Stimulated activated CD8-positive, alpha-beta memory T cell treated with anti-CD3 and anti-CD28 coated beads, Interleukin-7, amount 100 ng/mL, for 4 hours (primary cell): ENCODE measurements around the gene HDAC4.
"Not testable (repeated sequence)": the region's sequence is repeated elsewhere in the genome, so short reads cannot be mapped to it uniquely, and the experiment has no call there.

ENCODE experiments used
- DNase-seq, 2 donors: peaks; one replicate each; pipeline ENCODE4 v3.0.0-alpha.2; 2020; ENCODE audit warnings: low read depth in 2 of 2

HDAC4 gene

DNA sequence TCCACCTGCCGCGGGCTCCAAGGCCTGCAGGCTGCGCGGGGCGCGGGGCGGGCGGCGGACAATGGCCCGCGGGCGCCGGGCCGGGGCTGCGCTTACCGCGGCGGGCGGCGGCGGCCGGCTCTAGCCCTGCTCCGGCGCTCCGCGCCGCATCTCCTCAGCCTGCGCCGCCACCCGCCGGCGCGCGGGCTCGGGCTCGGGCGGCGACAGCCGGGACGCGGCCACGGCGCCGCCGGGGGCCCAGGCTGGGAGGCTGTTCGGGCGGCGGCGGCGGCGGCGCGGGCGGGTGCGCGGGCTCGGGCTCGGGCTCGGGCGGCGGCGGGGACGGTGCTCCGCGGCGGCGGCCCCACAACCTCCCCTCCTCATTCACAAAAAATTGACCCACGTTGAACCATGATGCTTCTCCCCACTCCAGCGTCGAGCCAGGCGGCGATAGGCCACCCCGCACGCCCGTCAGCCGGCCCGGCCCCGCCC, at the start of gene HDAC4:
TSS of gene HDAC4 (minus strand) at position 425 of the 471 bp plus-strand sequence. CDS start 48,321 bp downstream, outside the sequence.
- no peak for DNase-seq

DNA sequence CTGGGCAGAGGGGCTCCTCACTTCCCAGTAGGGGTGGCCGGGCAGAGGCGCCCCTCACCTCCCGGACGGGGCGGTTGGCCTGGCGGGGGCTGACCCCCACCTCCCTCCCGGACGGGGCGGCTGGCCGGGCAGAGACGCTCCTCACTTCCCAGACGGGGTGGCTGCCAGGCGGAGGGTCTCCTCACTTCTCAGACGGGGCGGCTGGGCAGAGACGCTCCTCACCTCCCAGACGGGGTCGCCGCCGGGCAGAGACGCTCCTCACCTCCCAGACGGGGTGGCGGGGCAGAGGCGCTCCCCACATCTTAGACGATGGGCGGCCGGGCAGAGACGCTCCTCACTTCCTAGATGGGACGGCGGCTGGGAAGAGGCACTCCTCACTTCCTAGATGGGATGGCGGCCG, 48.6 kb upstream of the HDAC4 start:
- DNase-seq: not testable (repeated sequence)

DNA sequence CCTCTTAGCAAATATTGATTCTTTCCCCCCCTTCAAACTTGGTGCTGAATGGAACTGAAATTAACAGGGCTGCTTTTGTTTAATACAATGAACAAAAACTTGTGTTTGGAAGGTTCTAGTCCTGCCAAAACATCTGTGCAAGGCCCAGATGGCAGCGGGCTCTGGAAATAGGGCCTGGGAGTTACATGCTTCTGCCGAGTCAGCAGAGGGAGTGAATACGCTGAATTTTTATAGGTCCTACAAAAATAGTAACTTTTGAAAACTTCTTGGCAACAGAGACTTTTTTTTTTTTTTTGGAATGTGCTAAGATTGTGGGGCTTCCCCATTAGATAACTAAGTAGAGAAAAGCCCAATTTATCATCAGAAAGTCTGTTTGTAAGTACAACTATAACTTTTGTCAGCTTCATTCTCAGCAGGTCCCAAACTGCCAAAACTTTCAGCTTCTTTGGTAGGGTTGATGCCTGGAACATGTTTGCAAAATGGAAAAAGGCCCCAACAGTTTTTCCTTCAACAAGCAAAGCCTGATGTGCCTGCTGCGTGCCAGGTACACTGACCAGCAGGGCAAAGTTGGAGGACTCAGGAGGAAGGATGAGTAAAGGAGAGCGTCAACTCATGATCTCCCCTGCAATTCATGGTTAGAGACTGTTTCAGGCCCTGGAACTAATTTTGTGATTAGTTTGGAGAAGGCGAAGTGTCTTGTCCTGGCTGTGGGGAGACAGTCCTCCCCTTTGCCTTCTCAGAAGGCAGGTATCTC, 45.1 kb upstream of the HDAC4 start:
- no peak for DNase-seq

DNA sequence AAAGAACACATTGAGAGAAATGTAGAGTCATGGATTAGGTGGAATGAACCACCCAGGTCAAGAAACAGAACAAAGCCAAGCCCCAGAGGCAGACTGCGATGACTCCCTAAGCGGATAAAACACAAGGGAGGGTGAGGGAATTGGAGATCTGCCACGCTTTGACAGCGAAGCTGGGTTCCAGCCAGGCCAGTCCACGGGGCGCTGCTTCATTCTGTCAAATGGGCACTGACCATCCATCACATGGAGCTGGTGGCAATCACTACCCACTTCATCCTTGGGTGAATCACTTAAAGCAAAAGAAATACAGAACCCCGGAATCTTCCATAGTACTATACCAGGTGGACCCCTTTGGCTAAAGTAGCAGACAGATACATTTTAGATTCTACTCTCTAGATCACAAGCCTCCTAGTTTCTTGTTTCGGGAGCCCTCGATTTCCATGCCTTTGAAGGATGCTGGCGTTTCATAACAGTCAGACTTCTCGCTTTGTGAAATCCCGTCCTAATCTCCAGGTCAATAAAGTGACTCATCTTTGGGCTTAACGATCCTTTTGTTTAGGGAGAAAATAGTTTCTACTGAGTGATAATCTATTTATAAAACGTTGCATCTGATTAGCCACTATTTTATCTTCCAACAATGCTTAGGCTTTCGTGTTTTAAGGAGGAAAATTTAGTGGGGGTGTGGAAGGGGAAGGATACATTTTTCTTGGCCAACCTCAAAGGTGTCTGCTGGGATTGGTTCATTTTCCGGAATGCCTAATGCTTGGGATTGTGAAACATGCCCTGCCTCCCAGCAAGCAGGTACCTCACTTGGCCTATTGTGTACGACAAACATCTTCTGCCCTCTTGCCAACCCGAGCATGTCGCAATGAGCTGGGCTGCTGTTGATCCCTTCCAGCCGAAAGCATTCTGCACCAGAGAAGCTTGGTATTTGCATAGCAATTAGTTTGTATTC, 44.1 kb upstream of the HDAC4 start:
- DNase-seq: no peak

DNA sequence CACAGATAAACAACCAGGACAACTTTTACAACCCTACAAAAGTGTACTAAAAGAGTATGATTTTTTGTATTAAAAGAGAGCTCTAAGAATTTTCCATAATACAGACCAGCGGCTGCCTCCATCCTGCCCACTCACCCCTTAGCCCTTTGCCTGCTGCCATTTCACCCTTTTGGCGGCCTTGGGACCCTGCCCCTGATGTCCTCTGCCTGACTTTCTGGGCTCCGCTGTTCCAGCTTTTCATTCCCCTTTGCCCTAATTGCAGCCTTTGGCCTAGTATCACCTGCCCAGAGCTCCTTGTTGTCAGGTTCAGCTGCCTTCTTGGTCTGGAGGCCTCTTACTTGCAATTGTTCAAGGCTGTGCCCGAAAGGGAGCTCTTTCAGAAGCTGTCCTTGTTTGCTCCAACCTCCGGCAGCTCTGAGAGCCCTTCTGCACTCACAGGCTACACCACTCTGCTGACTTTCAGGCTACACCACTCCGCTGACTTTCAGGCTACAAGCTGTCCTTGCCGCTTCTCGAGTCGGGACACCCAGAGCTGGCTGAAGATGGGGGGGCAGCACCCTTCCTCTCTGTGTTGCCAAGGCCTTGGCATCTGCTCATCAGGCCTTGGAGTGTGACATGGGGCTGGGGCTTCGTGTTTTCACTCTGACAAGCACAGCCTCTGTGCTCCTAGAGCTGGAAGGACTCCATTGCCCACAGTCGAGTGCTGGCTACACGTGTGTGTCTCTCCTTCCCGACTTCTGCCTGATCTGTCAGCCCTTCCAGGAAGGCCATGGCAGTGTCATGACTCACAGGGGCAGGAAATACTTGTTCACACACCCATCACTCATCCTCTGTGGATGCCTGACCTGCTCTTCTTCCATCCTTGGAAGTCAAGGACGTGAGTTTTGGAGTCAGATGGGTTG, 43.1 kb upstream of the HDAC4 start:
- no peak for DNase-seq

DNA sequence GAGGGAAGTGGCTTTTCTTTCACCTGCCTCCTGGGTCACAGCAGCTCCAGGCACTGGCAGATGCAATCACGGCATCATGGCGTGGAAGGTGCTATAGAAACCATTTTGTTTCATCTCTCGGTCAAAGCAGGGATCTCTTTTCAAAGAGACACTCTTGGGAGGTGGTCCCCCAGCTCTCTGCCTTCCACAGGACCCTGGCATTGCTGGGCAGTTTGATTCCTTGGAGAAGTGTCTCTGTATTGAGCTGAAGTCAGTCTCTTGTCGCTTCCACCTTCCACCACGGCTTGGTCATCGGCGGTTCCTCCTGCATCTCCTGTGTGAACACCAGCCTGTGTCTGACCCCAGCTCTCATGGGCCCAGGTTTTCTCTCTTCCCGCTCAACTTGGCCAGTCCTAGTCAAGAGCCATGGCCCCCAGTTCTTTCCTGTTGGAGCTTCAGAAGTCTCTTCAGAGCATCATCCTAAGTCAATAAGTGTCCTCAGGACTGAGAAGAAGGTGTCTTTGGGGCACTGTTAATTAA, 42.3 kb upstream of the HDAC4 start:
- DNase-seq: no peak

DNA sequence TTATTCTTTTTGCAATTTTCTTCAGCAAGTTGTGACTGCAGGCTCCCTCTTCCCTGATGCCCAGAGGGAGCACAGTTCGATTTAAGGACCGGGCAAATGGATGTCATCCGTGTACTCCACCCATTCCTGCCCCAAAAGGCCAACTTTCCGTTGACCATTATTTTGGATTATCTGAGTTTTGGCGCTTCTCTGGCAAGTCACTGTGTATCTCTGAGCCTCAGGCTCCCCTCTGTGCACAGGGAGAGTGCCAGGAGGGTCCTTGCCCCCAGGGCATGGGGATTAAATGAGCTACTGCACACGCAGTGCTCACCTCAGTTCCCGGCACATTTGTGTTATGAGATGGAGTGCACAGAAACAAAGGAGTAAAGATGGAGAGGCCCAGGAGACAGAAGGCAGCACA, 41.4 kb upstream of the HDAC4 start:
- DNase-seq: no peak

DNA sequence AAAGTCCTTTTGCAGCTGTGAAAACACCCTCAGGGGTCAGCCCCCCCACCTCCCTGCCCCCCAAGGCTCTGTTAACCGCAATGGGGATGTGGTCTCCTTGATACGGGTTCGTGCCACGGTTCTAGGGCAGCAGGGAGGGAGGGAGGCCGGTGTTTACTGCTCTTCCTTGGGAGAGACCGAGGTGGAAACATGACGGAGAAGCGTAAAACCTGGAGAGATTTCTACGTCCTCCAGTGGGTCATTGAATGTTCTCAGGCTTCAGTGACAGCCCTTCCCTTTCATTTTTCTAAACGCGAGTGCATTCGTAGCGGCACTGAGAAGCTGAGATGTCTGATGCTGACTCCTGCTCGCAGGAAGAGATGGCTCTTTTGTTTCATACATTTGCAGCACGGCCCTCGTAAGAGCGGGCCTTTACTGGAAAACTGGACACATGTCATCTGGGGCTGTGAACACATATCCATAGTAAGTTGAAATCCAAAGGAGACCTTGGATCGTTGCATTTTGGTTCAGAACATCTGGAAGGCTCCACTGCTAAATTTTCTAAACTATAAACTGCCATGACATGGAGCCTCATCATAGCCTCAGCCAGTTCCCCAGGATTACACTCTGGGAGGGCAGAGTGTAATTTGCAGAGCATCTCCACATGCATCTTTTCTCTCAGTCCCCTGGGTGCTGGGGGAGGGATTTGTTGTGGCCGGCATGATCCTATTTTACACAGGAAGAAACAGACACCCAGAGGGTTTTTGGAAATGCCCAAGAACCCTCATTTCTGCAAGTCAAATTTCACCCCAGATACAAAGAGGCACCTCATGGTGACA, 40.6 kb upstream of the HDAC4 start:
- DNase-seq: no peak

DNA sequence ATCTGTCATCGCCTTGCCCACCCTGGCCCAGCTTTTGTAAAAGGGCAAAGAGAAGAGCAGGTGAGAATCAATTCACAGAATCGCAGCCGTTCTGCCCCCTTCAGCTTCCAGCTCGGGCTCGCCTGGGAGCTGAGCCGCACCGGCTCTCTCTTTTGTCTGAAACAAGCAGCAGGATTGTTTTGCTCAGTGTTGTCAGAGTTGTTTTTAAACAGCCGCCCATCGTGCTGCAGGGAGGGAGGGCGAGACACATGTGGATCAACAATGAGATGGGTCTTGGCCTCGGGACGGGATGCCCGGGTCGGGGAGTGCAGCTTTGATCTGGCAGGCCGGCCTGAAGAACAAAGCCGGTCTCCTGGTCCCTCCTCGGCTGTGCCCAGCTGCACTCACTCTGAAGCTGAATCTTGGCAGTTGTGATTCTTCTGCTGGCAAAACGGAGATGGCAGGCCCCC, 39.7 kb upstream of the HDAC4 start:
- no peak for DNase-seq

DNA sequence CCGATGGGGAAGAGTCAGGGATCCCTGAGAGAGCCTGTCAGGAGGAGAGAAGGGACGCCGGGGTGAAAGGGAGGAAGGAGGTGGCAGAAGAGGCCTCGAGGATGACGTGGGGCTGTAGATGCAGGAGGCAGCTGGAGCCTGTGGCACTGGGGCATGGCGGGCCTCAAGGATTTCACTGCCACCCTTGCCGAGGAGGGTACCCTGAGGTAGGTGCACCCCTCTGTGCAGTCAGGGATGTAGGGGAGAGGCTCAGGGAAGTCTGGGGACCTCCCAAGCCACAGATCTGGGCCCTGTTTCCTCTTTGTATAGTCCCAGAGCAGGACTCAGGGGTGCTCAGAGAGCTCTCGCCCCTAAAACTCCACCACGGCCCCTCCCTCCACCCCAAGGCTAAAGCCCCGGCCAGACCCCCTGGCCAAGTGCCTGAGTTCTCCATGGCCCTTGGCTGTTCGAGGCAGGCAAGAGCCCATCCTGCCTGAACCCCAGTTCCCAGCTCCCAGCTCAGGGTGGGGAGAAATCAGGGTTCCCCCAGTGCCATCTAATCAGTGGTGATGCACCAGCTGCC, 39.0 kb upstream of the HDAC4 start:
- DNase-seq: no peak

DNA sequence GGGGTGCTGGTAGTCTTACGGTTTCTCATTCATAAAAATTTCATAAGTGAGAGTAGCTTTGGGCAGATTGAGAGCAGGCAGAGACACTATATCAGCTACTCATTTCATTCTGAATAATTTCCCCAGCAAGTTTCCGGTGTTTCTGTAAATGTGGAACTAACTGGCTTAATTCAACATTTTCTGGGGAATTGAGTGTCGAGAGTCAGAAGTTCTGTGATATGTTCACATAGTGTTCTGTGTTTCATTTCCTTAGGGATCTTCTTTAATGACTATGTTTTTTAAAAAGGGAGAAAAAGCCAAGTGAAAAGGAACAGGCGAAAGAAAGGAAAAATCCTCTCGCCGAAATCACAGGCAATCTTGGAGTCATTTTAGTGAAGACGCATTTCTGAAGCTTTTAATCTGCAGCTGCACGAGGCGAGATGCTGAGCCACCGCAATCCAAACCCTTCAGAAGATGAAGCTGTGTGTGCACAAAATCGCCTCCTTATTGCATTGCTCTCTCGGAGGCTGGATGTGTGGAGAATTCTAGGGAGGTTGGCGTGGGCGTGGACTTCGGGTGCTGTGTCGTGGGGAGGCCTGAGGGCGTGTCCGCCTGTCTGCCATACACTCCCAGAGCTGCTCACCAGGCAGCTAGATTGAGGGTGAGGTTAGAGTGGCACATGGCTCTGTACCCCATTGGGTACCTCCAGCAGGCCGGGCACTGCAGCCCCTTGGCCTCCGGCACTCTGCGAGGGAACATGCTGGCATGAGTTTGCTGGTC, 38.4 kb upstream of the HDAC4 start:
- no peak for DNase-seq

DNA sequence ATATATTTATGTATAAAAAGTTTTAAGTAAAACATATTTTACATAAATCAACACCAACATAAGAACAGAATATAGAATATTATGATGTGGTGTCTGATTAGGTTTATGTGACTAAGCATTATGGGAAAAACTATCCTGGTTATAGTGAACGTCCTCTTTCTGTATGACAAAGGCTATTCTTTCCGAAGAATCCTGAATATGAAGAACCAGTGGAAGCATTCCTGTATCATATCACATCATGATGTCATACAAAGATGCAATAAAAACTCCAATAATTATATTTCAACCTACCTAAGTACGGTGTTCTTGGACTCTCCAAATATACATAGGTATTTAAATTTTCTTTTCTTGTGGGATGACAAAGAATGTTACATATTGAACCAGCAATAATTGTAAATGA, 37.5 kb upstream of the HDAC4 start:
- DNase-seq: no peak

DNA sequence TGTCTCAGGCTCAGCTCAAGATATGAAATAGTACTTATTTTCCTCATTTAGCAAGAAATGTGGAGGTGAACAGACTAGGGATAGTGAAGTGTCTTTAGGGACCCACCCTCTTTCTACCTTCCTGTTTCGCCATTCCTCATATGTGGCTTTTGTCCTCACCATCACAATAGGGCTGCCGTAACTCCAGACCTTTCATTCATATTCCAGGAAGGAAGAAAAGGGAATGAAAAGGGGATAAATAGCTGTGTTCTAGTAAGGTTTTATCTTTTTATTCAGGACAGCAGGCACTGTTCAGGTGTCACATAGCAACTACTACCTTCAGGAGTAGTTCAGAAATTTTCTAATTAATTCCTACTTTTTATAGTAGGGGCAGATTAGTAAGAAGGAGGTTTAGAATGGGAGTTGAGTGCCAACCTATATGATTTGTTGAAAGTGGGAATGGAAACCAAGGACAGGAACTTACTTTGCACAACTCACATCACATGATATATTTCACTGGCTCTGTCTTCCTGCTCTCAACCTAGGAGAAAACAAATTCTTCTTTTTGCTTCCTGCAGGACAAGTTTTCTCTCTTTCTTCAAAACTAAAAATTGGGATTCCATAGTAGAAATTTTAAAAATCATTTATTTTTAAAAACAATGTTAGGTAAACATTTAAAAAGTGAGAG, 36.0 kb upstream of the HDAC4 start:
- DNase-seq: no peak

DNA sequence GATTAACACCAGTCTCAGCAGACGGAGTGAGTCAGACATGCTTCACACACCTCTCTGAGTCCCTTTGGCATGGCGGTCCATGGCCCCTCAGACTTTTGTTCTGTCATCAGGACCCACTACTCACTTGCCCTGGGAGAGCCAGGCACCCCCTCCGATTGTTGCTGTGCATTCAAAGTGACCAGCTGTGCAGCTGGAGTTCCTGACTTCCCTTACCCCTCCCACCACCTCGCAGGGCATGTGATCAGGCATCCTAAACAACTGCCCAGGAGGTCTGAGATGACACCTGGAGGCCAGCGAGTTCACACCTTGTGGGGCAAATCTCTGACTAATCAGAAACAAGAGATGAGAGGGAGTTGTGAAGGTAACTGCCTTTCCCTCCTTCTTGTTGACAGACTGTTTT, 35.3 kb upstream of the HDAC4 start:
- DNase-seq: no peak

DNA sequence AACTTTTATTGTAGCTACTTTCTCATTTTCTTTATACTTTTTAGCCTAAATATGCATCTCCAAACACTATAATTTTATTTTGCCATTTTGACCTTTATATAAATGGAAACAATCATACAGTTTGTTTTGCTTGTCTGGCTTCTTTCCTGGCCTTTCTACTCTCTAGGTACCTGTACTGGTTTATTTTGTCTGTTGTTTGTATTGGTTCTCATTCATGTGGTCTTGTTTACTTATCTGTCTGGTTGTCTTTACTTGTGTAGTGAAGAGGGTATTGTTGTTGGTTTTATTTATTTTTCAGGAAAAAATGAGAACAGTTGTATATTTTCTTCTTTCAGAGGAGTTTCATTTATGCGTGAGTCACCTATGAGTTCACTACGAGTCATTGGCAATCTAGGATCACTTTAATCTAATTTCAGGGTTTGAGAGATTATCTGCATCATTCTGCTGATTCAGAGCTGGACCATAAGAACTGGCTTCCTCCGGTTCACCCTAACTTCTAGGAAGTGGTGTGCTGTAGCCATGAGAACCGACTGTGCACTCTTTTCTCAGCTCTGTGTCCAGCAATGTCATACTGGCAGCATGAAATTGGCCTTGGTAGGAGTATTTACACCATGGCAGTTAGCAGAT, 33.1 kb upstream of the HDAC4 start:
- no peak for DNase-seq

DNA sequence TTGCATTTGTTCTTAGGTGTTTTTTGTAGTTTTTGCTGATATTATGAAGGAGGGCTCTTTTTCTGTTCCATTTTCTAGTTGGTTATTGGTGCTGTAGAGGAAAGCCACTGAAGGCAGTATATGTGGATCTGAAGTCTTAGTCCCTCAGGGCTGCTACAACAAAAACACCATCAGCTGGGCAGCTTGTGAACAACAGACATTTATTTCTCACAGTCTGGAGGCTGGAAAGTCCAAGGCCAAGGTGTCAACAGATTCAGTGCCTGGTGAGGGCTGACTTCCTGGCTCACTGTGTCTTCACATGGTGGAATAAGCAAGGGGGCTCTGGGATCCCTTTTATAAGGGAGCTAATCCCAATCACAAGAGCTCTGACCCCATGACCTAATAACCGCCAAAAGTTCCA, 31.4 kb upstream of the HDAC4 start:
- no peak for DNase-seq

DNA sequence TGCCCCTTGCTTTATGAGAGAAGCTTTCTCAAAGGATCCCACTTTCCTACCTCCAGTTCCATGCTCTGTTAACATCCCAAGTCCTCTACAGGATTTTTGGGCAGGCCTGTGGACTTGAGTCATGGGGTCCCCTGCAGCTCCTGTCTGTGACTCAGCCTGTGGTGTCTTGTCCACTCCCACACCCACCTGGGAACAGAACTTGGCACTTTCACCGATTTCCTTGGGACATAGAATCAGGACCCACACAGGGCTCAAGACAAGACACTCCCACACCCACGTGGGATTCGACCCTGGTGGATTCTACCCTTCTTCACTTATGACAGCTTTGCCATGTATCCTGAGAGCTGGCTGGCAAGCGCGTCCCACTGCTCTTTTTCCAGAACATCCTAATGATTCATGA, 30.7 kb upstream of the HDAC4 start:
- DNase-seq: no peak
